HepG2 (cell line): ENCODE data around the gene SPATC1L. TPM values are rescaled to one million over a fixed set of nuclear protein-coding genes. Genes with fewer than 3 reads are reported as not detected.

Experiments used
- ATAC-seq: fragments of 200-7000 bp; cut with Tn5 transposase; 3 replicates; pipeline ENCODE4 v1.9.1; 2020; ENCODE audit warnings: mild to moderate bottlenecking, moderate library complexity
- BruUV-seq: library from RNA; stranded (reverse); fragments of 400-500 nt; replicated peaks from 2 replicates; lab custom pipeline; 2021; lab: Mats Ljungman, UMichigan
- CTCF ChIA-PET: fragments of 300-600 bp; formaldehyde crosslinking; extraction: SDS; loops from one replicate; lab custom pipeline; 2021; ENCODE audit warnings: low total read pairs, inconsistent platforms, low intra/inter-chr PET ratio; lab: Yijun Ruan, JAX
- POLR2A ChIA-PET: fragments of 350-600 bp; sonication (Branson Sonifier 250); formaldehyde crosslinking; loops from one replicate; lab custom pipeline; 2020; ENCODE audit warnings: antibody characterized with exemption, inconsistent platforms; lab: Yijun Ruan, JAX
- DNase-seq: peaks from one replicate; pipeline ENCODE4 v3.0.0-alpha.2; 2015; ENCODE audit warnings: low spot score
- FAIRE-seq: peaks from 3 replicates; lab custom pipeline; 2011; peaks lifted over from hg19 to GRCh38; lab: Jason Lieb, UNC
- H2AFZ ChIP-seq: one replicate; pipeline ENCODE4 v1.6.1; 2011; ENCODE audit warnings: low read length, inconsistent platforms
- H3K27ac ChIP-seq: fragments of 300-600 bp; 3 replicates; pipeline ENCODE4 v1.8.0; 2011; ENCODE audit warnings: mixed run types, mild to moderate bottlenecking, mixed read lengths, low read length, inconsistent platforms; ENCODE audit not compliant: insufficient read depth; ENCODE audit errors: extremely low read length
- H3K27me3 ChIP-seq, 2 experiments: fragments of 200-600 bp in 1 of 2; 2 replicates in 1 of 2; 3 replicates in 1 of 2; pipeline versions ENCODE4 v1.6.0 to v1.8.0; 2011; ENCODE audit warnings: low read length in 2 of 2, mild to moderate bottlenecking in 2 of 2, moderate library complexity in 2 of 2, inconsistent platforms in 1 of 2; ENCODE audit not compliant: insufficient read depth in 2 of 2, control insufficient read depth in 1 of 2
- H3K36me3 ChIP-seq, 2 experiments: fragments of 200-600 bp in 1 of 2; replicated peaks in 1 of 2; 2 replicates in 1 of 2; 3 replicates in 1 of 2; pipeline versions ENCODE4 v1.5.1 to v1.8.0; 2011; ENCODE audit warnings: low read length in 2 of 2, inconsistent platforms in 1 of 2; ENCODE audit not compliant: insufficient read depth in 2 of 2, control insufficient read depth in 1 of 2
- H3K4me1 ChIP-seq: 2 replicates; pipeline ENCODE4 v1.5.1; 2012; ENCODE audit warnings: low read length, inconsistent platforms; ENCODE audit not compliant: insufficient read depth
- H3K4me2 ChIP-seq: 2 replicates; pipeline ENCODE4 v1.6.0; 2011; ENCODE audit warnings: low read depth, low read length, inconsistent platforms
- H3K4me3 ChIP-seq, 3 experiments: fragments of 200-600 bp in 1 of 3; sonication (generic), shearing (Covaris generic) in 1 of 3; replicated peaks in 1 of 3; 2 replicates each; pipeline ENCODE4 v1.5.1; 2011 to 2016; ENCODE audit warnings: low read length in 3 of 3, inconsistent platforms in 2 of 3, low read depth in 2 of 3, mild to moderate bottlenecking in 2 of 3, control low read depth in 1 of 3, mixed read lengths in 1 of 3; ENCODE audit not compliant: insufficient read depth in 1 of 3
- H3K79me2 ChIP-seq: one replicate; pipeline ENCODE4 v1.6.1; 2011; ENCODE audit warnings: low read length, inconsistent platforms; ENCODE audit not compliant: insufficient read depth
- H3K9ac ChIP-seq: 2 replicates; pipeline ENCODE4 v1.6.0; 2011; ENCODE audit warnings: mild to moderate bottlenecking, low read depth, low read length, inconsistent platforms; ENCODE audit not compliant: insufficient read depth
- H3K9me3 ChIP-seq: 2 replicates; pipeline ENCODE4 v1.5.1; 2012; ENCODE audit warnings: mild to moderate bottlenecking, low read length
- H4K20me1 ChIP-seq: 2 replicates; pipeline ENCODE4 v1.6.0; 2011; ENCODE audit warnings: inconsistent platforms, mild to moderate bottlenecking, low read length, moderate library complexity; ENCODE audit not compliant: insufficient read depth
- CAMTA2 ChIP-seq: sonication (generic); formaldehyde crosslinking; IDR thresholded peaks from 2 replicates; pipeline ENCODE4 v1.4.0; 2020; ENCODE audit warnings: mild to moderate bottlenecking, missing genetic modification reagents, borderline replicate concordance
- DR1 ChIP-seq: sonication (generic); formaldehyde crosslinking; IDR thresholded peaks from 2 replicates; pipeline ENCODE4 v1.8.0; 2021; ENCODE audit warnings: mild to moderate bottlenecking, missing genetic modification reagents, inconsistent platforms
- FOSL2 ChIP-seq: sonication (generic); formaldehyde crosslinking; IDR thresholded peaks from 2 replicates; pipeline ENCODE4 v1.4.0; 2020; ENCODE audit warnings: missing genetic modification reagents
- HNRNPL ChIP-seq: fragments of 200-400 bp; formaldehyde crosslinking; IDR thresholded peaks from 2 replicates; pipeline ENCODE4 v1.6.1; 2017; ENCODE audit warnings: mild to moderate bottlenecking, low read depth, low read length
- ISL2 ChIP-seq: sonication (generic); formaldehyde crosslinking; IDR thresholded peaks from 2 replicates; pipeline ENCODE4 v1.5.0; 2020; ENCODE audit warnings: missing genetic modification reagents
- SIX1 ChIP-seq: sonication (generic); formaldehyde crosslinking; IDR thresholded peaks from 2 replicates; pipeline ENCODE4 v1.4.0; 2020; ENCODE audit warnings: missing genetic modification reagents, borderline replicate concordance
- TSC22D2 ChIP-seq: sonication (generic); formaldehyde crosslinking; IDR thresholded peaks from 2 replicates; pipeline ENCODE4 v1.5.1; 2020; ENCODE audit warnings: missing genetic modification reagents, mild to moderate bottlenecking, borderline replicate concordance
- ZNF563 ChIP-seq: sonication (generic); formaldehyde crosslinking; IDR thresholded peaks from 2 replicates; pipeline ENCODE4 v1.8.0; 2022; ENCODE audit warnings: mild to moderate bottlenecking, moderate library complexity, missing genetic modification reagents
- ZNF589 ChIP-seq: sonication (generic); formaldehyde crosslinking; conservative IDR thresholded peaks from 2 replicates; pipeline ENCODE4 v1.8.0; 2022; ENCODE audit warnings: mild to moderate bottlenecking, moderate library complexity, missing genetic modification reagents
- WGBS: methylation state at CpG from one replicate; pipeline ENCODE4 v1.1.6; 2017; ENCODE audit warnings: low lambda C conversion rate; 5-methylcytosine and 5-hydroxymethylcytosine counted together
- in situ Hi-C: cut with HindIII; loops from 2 replicates; pipeline ENCODE4 v1.10.0; 2017; ENCODE audit warnings: low pct_unique_long_range_greater_than_20kb; ENCODE audit not compliant: extremely low pct_ligation_motif_present
- intact Hi-C: fragments of 100-400 bp; cut with micrococcal nuclease; formaldehyde crosslinking; loops from one replicate; pipeline ENCODE4 v1.10.0; 2022; ENCODE audit not compliant: unreplicated experiment
- polyA plus RNA-seq, 8 experiments: library from polyadenylated mRNA; depleted of rRNA in 3 of 8; stranded (reverse) in 7 of 8; unstranded in 1 of 8; fragments of >200 nt; fragmentation: Illumina TruSeq in 4 of 8; extraction: Trizol in 4 of 8; gene quantifications; 2 replicates each; pipeline versions ENCODE4 v1.2.1 to v1.2.3, GENCODE V29; 2011 to 2016; ENCODE audit warnings: low read depth in 4 of 8, missing spikeins in 1 of 8, mixed read lengths in 1 of 8; ENCODE audit not compliant: insufficient read depth in 1 of 8
- total RNA-seq, 5 experiments: library from RNA; depleted of rRNA; stranded (reverse); fragments of >200 nt; fragmentation: Illumina TruSeq; extraction: Trizol; gene quantifications; 2 replicates each; pipeline ENCODE4 v1.2.3, GENCODE V29; 2016; ENCODE audit warnings: low read depth in 1 of 5
- TF ChIP-seq, protein P1 (sequence below): IDR thresholded peaks from 2 replicates; pipeline ENCODE4 v1.6.1; 2016; ENCODE audit warnings: low read depth

Gene SPATC1L
- total and polyA plus RNA-seq, 2 of the 13 experiments (the other 11 are each of a cell fraction or from before 2014, with no cell fraction given) = 1.4 to 3.3 TPM

DNA sequence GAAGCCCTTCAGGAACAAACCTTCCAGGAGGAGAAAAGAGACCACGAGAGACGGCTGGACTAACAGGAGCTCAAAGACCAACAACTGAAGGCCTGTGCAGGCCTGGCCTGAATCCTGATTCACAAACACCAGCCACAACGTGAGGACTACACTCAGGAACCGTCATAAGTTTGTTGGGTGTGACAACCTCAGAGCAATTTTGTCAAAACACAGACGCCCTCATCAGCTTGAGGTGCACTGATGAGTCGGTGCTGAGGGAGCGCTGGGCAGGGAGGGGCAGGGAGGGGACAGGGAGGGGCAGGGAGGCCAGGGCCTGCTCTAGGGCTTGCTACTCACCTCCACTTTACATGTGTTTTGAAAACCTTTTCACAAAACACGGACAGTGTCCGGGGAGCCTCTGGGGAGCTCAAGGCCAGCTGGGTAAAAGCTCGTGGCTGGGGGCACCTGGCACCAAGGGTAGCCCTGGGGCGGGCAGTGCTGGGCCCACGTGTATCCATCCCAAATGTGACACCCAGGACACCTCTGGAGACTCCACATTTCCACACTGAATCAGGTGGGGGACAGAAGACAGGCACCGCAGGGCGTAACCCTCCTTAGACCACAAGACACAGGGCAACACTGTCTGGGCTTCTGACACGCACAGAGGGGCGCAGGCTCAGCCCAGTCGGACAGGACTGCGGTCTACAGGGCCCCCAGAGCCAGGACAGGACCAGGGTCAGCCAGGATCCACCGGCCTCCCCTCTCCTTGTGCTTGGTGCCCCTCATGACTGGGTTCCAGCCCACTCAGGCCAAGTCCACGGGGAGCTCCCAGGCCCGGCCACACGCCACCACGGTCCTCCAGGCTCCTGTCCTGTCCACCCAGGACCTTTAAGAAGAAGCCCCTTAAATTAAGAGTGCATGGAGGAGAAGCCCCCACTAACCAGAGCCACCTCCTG lies 27.8 kb upstream of the SPATC1L start (continued):
- no peak for TF ChIP-seq TSC22D2 (CRISPR knock-in tag)
- no peak for TF ChIP-seq DR1
- TF ChIP-seq CAMTA2 (CRISPR knock-in tag) = no peak

DNA sequence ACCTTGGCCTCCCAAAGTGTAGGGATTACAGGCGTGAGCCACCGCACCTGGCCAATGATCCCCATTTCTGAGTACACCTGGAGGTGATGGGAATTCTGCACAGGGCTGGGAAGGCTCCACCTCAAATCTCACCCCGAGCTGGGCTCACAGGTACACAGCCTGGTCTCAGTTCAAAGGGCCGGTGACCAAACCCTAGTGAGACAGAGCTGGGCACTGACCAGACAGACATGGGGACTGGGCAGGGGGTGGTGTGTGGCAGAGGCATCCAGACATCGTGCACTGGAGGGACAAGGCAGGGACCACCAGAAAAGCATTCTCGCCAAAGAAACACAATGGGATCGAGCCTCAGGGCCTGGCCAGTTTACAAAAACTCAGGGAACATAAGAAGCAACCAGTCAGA lies 27.1 kb upstream of the SPATC1L start:
- no peaks in the 10 kb centered on the region for H3K9me3 ChIP-seq
- H4K20me1 ChIP-seq = no peaks in the 10 kb centered on the region
- H2AFZ ChIP-seq = no peak overlapping the region
- H3K4me2 ChIP-seq = no peak overlapping the region
- POLR2A ChIA-PET = no interaction called here
- in situ Hi-C loops = no loop called here
- CTCF ChIA-PET = no interaction called here
- H3K9ac ChIP-seq = no peak overlapping the region
- no peak overlapping the region for H3K27ac ChIP-seq
- peaks cover 25 to 84% of the 10 kb centered on the region in 2 experiments for H3K36me3 ChIP-seq
- ATAC-seq = no peak
- WGBS = 96% methylated on average over 5 of the region's 7 CpGs
- BruUV-seq = no TSS peak
- no peak for FAIRE-seq
- TF ChIP-seq ISL2 (CRISPR knock-in tag) = no peak
- TF ChIP-seq ZNF563 = no peak
- TF ChIP-seq FOSL2 (CRISPR knock-in tag) = no peak
- TF ChIP-seq HNRNPL = no peak
- no peak for TF ChIP-seq ZNF589 (CRISPR knock-in tag)
- TF ChIP-seq SIX1 (CRISPR knock-in tag) = no peak
- TF ChIP-seq, protein P1, sequence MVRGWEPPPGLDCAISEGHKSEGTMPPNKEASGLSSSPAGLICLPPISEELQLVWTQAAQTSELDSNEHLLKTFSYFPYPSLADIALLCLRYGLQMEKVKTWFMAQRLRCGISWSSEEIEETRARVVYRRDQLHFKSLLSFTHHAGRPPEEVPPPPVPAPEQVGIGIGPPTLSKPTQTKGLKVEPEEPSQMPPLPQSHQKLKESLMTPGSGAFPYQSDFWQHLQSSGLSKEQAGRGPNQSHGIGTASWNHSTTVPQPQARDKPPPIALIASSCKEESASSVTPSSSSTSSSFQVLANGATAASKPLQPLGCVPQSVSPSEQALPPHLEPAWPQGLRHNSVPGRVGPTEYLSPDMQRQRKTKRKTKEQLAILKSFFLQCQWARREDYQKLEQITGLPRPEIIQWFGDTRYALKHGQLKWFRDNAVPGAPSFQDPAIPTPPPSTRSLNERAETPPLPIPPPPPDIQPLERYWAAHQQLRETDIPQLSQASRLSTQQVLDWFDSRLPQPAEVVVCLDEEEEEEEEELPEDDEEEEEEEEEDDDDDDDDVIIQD (CRISPR knock-in tag) = no peak
- H3K4me1 ChIP-seq = no peaks in the 10 kb centered on the region
- no peak for DNase-seq
- no peaks in the 10 kb centered on the region for H3K27me3 ChIP-seq
- intact Hi-C loops = no loop called here
- no peak overlapping the region for H3K4me3 ChIP-seq
- no peaks in the 10 kb centered on the region for H3K79me2 ChIP-seq
